Measurements from ENCODE around the gene GLUD1. TPM values are rescaled to one million over a fixed set of nuclear protein-coding genes. Genes with fewer than 3 reads are reported as not detected.

Gene GLUD1
- polyA plus RNA-seq, 2 of the 4 experiments (the other 2 are of a cell fraction), result 74.4 to 117 TPM

GRCh38 chr10:87038286-87038717 lies 56.3 kb downstream of the GLUD1 start (continued):
- TF ChIP-seq MAZ (IDR thresholded peaks at IDR 0.05; ENCODE audit: borderline replicate concordance, low read depth, low read length), result no peak
- TF ChIP-seq ESRRA (IDR thresholded peaks at IDR 0.05; ENCODE audit: borderline replicate concordance, low read length), result no peak

GRCh38 chr10:87036623-87037022 lies 58.0 kb downstream of the GLUD1 start:
- H3K4me2 ChIP-seq, result no peak overlapping the region
- DNase-seq (ENCODE audit: low read depth in 1 of 2, low spot score in 1 of 2) (no peak), FAIRE-seq (no peak), ATAC-seq (no peak)
- H3K4me1 ChIP-seq, result 0 out of 3 replicates have a peak, but pooled peaks cover 2% of the 10 kb centered on the region
- WGBS (ENCODE audit: missing lambda C conversion rate), result 100% methylated on average over 1 of the region's 1 CpG
- H3K4me3 ChIP-seq, result no peak overlapping the region
- H3K9me3 ChIP-seq, result no peaks in the 10 kb centered on the region
- TF ChIP-seq NFE2L2 (conservative IDR thresholded peaks at IDR 0.05; ENCODE audit: low read length) (no peak), ZNF302 (CRISPR knock-in tag; IDR thresholded peaks at IDR 0.05) (no peak), RFX5 (IDR thresholded peaks at IDR 0.05) (no peak), ESRRA (IDR thresholded peaks at IDR 0.05; ENCODE audit: borderline replicate concordance, low read length) (no peak), KDM5A (IDR thresholded peaks at IDR 0.05) (no peak), NR3C1 (IDR thresholded peaks at IDR 0.05) (no peak), CBX8 (IDR thresholded peaks at IDR 0.05) (no peak), RAD21 (conservative IDR thresholded peaks at IDR 0.05 in 1 of 2, IDR thresholded peaks at IDR 0.05 in 1 of 2) (no peak), POLR2AphosphoS2 (conservative IDR thresholded peaks at IDR 0.05; ENCODE audit: low read length) (no peak), E2F6 (IDR thresholded peaks at IDR 0.05; ENCODE audit: borderline replicate concordance, low read depth) (no peak), HOXB13 (CRISPR knock-in tag; IDR thresholded peaks at IDR 0.05; ENCODE audit: low read depth) (no peak), HOXB5 (CRISPR knock-in tag; IDR thresholded peaks at IDR 0.05) (no peak), RNF2 (IDR thresholded peaks at IDR 0.05; ENCODE audit: borderline replicate concordance, low read depth) (no peak), REST (IDR thresholded peaks at IDR 0.05) (no peak), JUN (IDR thresholded peaks at IDR 0.05) (no peak), RARB (CRISPR knock-in tag; IDR thresholded peaks at IDR 0.05) (no peak), CTCF (IDR thresholded peaks at IDR 0.05) (no peak), MAFK (IDR thresholded peaks at IDR 0.05; ENCODE audit: partially characterized antibody) (no peak)
- ChIA-PET POLR2A (no interaction called here), CTCF (interaction anchor here (0.7 to 0.9 kb wide), 2 partner anchors 70 to 544 kb away, joined by 3 to 5 read pairs; no protein-coding TSS in a partner anchor)
- H3K27ac ChIP-seq, result no peak overlapping the region
